Liver (tissue), 9 donors: ENCODE data around the gene TCF12. TPM values are rescaled to one million over a fixed set of nuclear protein-coding genes. Genes with fewer than 3 reads are reported as not detected.

Experiments used
- DNase-seq: peaks from one replicate; pipeline ENCODE4 v3.0.0-alpha.2; 2017; ENCODE audit warnings: low spot score
- H3K27ac ChIP-seq, 2 donors: one replicate each; pipeline ENCODE4 v1.7.0; 2013; ENCODE audit warnings: inconsistent platforms in 2 of 2, low read length in 2 of 2, control low read depth in 1 of 2, low read depth in 1 of 2, mild to moderate bottlenecking in 1 of 2
- H3K27me3 ChIP-seq, 4 donors: one replicate each; pipeline versions ENCODE4 v1.6.1 to v1.7.0; 2013; ENCODE audit warnings: low read length in 3 of 4, inconsistent platforms in 1 of 4, mild to moderate bottlenecking in 1 of 4, moderate library complexity in 1 of 4; ENCODE audit not compliant: control insufficient read depth in 4 of 4, insufficient read depth in 4 of 4
- H3K36me3 ChIP-seq, 4 donors: one replicate each; pipeline versions ENCODE4 v1.6.1 to v1.7.0; 2013; ENCODE audit warnings: low read length in 3 of 4, mild to moderate bottlenecking in 3 of 4, low read depth in 1 of 4, moderate library complexity in 1 of 4; ENCODE audit not compliant: control insufficient read depth in 4 of 4, insufficient read depth in 3 of 4
- H3K4me1 ChIP-seq, 4 donors: one replicate each; pipeline versions ENCODE4 v1.6.1 to v1.7.0; 2013; ENCODE audit warnings: low read length in 3 of 4, mild to moderate bottlenecking in 3 of 4, moderate library complexity in 1 of 4; ENCODE audit not compliant: control insufficient read depth in 4 of 4, insufficient read depth in 4 of 4
- H3K4me3 ChIP-seq, 3 donors: one replicate each; pipeline versions ENCODE4 v1.6.1 to v1.7.0; 2013; ENCODE audit warnings: low read length in 3 of 3, control low read depth in 1 of 3, low read depth in 1 of 3, mild to moderate bottlenecking in 1 of 3
- H3K9ac ChIP-seq, 2 donors: one replicate each; pipeline ENCODE4 v1.7.0; 2013; ENCODE audit warnings: low read length in 2 of 2, mild to moderate bottlenecking in 2 of 2, moderate library complexity in 2 of 2, control low read depth in 1 of 2, low read depth in 1 of 2
- H3K9me3 ChIP-seq, 4 donors: one replicate each; pipeline versions ENCODE4 v1.6.1 to v1.7.0; 2013; ENCODE audit warnings: low read length in 3 of 4; ENCODE audit not compliant: control insufficient read depth in 4 of 4
- EGR1 ChIP-seq, 2 donors: IDR thresholded peaks; 2 replicates each; pipeline ENCODE4 v1.6.1; 2016 to 2018; ENCODE audit warnings: antibody characterized with exemption in 2 of 2, low read depth in 2 of 2
- FOXA1 ChIP-seq: IDR thresholded peaks from 2 replicates; pipeline ENCODE4 v1.6.1; 2016; ENCODE audit warnings: antibody characterized with exemption
- FOXA2 ChIP-seq: IDR thresholded peaks from 2 replicates; pipeline ENCODE4 v1.6.1; 2016; ENCODE audit warnings: antibody characterized with exemption
- HNF4A ChIP-seq, 2 donors: conservative IDR thresholded peaks; 2 replicates each; pipeline ENCODE4 v1.6.1; 2016; ENCODE audit warnings: antibody characterized with exemption in 2 of 2, mild to moderate bottlenecking in 2 of 2
- JUND ChIP-seq, 2 donors: IDR thresholded peaks; 2 replicates each; pipeline ENCODE4 v1.6.1; 2016; ENCODE audit warnings: antibody characterized with exemption in 2 of 2
- MAX ChIP-seq: IDR thresholded peaks from 2 replicates; pipeline ENCODE4 v1.6.1; 2016; ENCODE audit warnings: antibody characterized with exemption
- NR2F2 ChIP-seq: IDR thresholded peaks from 2 replicates; pipeline ENCODE4 v1.6.1; 2016; ENCODE audit warnings: antibody characterized with exemption
- RAD21 ChIP-seq, 2 donors: IDR thresholded peaks; 2 replicates each; pipeline ENCODE4 v1.6.1; 2016; ENCODE audit warnings: antibody characterized with exemption in 2 of 2, mild to moderate bottlenecking in 2 of 2
- REST ChIP-seq: IDR thresholded peaks from 2 replicates; pipeline ENCODE4 v1.6.1; 2016; ENCODE audit warnings: antibody characterized with exemption, mild to moderate bottlenecking
- SP1 ChIP-seq: IDR thresholded peaks from 2 replicates; pipeline ENCODE4 v1.6.1; 2018; ENCODE audit warnings: antibody characterized with exemption, mild to moderate bottlenecking
- TAF1 ChIP-seq: conservative IDR thresholded peaks from 2 replicates; pipeline ENCODE4 v1.6.1; 2016; ENCODE audit warnings: antibody characterized with exemption, mild to moderate bottlenecking
- ZBTB33 ChIP-seq: IDR thresholded peaks from 2 replicates; pipeline ENCODE4 v1.6.1; 2016; ENCODE audit warnings: antibody characterized with exemption
- polyA plus RNA-seq, 2 donors: library from polyadenylated mRNA; stranded (reverse) in 1 of 2; unstranded in 1 of 2; fragments of 200-250 nt in 1 of 2; fragments of >200 nt in 1 of 2; fragmentation: Nextera tagmentation in 1 of 2; extraction: Ambion mirVana in 1 of 2; gene quantifications; one replicate each; pipeline versions ENCODE4 v1.2.1 to v1.2.3, GENCODE V29; 2013 to 2015
- total RNA-seq, 2 donors: library from RNA; depleted of rRNA; stranded (reverse); fragments of >200 nt; gene quantifications; one replicate each; pipeline ENCODE4 v1.2.3, GENCODE V29; 2014
- donor health status: healthy.
- donor health status: healthy.
- donor health status: healthy.
- donor health status: healthy.
- donor health status: healthy.

The TCF12 gene
- total and polyA plus RNA-seq, 4 donors = 8.7 to 38.3 (median 22.3) TPM

GRCh38 chr15:56939257-56939656, 20.8 kb downstream of the TCF12 start:
- TF ChIP-seq FOXA2 (no peak), ZBTB33 (no peak), HNF4A (conservative IDR thresholded peaks at IDR 0.05) (no peak), NR2F2 (no peak), EGR1 (IDR thresholded peaks at IDR 0.05; ENCODE audit: low read depth in 2 of 2) (no peak), RAD21 (IDR thresholded peaks at IDR 0.05) (no peak), MAX (no peak), FOXA1 (no peak)
- Histone ChIP-seq H3K4me3 (no peak overlapping the region), H3K27ac (no peak overlapping the region), H3K36me3 (peaks cover 0 to 2% (median 0%) of the 10 kb centered on the region in 4 donors), H3K9ac (no peak overlapping the region), H3K27me3 (no peaks in the 10 kb centered on the region), H3K9me3 (no peaks in the 10 kb centered on the region), H3K4me1 (peaks cover 0 to 17% (median 7%) of the 10 kb centered on the region in 4 donors)
- no peak for DNase-seq

- DNase-seq = no peak
- Histone ChIP-seq H3K27me3 (no peaks in the 10 kb centered on the region), H3K36me3 (peaks cover 0 to 2% (median 0%) of the 10 kb centered on the region in 4 donors), H3K4me3 (no peak overlapping the region), H3K9ac (no peak overlapping the region), H3K4me1 (peaks cover 0 to 21% (median 7%) of the 10 kb centered on the region in 4 donors), H3K27ac (no peak overlapping the region), H3K9me3 (no peaks in the 10 kb centered on the region)
- TF ChIP-seq ZBTB33 = no peak
- no peak for TF ChIP-seq HNF4A (conservative IDR thresholded peaks at IDR 0.05)
- TF ChIP-seq NR2F2 = no peak
- TF ChIP-seq REST = no peak
- no peak for TF ChIP-seq FOXA2
- no peak for TF ChIP-seq TAF1
- TF ChIP-seq SP1 = no peak
- no peak for TF ChIP-seq JUND (IDR thresholded peaks at IDR 0.05)
These were observed 21.9 kb downstream of the TCF12 start for GRCh38 chr15:56940388-56940787.
